GM18868 (cell line): ENCODE measurements around the gene ARPC2.

Source experiments
- ATAC-seq: cut with Tn5 transposase; IDR thresholded peaks from one replicate; pipeline ENCODE4 v1.9.1; 2021; ENCODE audit warnings: mild to moderate bottlenecking, moderate library complexity; ENCODE audit not compliant: unreplicated experiment

The ARPC2 gene

DNA sequence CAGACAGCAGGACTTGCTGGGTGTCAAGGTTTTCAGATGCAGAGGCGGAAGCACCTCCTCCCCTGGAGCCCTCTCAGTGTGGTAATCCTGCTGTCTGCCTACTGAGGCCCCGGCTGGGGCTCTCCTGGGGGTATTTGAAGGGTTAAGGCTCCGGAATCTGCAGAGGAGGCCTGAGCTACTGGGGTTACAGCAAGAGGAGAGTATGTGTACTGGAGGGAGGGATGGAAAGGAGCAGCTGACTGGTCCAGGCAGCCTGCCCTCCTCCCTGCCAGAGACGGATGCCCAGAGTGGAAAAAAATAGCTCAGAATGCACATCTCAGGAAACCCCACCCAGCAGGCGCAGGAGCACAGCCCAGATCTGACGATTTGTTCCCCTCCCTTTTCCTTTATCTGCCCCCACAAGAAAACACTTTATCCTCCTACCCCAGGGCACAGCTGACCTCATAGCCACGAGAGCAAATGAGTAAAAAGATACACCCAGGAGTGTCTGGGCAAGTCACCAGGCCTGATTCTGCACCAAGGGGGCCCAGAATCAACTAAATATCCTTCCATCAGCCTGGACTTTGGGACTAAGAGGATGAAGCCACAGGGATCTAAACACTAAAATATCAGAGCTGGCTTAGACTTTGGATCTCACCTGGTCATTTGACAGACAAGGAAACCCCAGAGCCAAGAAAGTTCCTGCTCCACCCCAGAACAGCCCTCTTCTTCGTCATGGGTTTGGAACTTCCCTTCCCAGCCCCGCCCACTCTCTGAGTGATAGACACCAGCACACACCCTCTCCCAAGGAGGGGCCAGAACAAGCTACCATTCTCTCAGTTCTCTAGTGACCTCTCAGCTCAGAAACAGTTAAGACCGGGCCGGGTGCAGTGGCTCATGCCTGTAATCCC, 69.8 kb downstream of the ARPC2 start:
- ATAC-seq = peak; percentile 68

DNA sequence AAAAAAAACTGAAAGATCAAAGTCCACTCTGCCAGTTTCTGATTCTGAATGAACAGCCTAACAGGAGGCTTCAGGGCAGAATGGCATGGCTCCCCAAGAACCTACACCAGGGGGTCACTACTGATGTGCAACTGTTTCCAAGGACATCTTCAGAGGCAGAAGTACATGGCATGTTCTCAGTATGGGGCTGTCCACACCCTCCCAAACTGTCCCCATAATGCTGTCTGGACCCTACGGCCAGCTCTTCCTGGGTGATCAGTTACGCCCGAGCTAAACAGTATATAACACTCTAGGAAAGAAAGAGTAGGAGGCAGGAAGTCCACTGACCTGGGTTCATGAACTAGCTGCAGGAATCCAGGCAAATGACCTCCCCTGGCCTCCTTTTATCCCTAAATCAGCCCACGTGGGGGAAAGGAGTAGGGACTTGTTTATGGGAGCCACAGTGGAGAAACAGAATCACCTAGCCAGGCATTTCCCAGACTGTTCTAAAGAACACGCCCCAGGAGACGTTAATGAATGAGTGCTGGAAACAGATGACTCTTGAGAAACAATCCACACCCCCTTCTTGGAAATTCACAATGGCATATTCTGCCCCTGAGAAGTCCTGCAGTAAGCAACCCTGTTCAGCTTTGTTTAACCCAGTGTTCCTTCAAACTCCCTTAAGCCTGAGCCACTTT, 72.8 kb downstream of the ARPC2 start:
- no peak for ATAC-seq

DNA sequence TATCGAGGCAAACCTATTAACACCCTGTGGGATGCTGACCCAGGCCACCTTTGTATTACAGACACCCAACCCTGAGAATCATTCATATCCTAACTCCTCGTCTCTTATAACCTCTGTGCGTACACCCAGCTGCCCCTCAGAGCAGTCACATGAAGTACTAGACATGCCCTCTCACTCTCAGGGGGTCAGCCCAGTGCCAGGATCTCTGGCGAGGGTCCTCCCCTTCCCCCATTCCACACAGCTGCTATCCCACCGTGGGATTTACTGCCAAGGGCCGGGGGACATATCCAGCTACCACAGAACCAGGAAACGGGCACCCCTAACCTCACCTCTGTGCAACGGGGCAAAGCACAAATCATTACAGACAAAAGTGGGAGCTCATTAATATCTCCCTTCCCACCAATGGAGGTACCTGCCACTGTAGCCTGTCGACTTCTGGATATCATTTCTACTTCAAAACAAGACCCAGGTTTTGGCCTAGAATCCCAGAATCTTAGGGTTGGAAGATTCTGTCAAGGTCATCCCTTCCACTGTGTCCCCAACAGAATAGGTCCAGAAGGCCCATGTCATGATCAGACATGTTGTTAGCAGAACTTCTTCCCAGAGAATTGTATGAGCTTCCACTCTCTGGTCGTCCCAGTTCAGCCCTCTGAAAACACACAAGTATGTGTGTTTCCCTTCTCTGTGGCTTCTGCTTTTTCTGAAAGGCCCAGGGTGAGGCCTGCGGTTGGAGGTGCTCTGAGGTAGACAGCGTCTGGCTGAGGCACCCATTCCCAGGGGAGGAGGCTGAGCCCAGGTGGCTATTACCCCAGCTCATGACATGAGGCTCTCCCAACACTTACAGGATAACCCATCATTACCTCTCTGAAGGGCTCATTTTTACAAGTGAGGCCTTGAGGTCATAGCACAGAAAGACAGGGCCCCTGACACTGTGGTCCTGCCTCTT, 73.6 kb downstream of the ARPC2 start:
- ATAC-seq = peak; percentile 59

DNA sequence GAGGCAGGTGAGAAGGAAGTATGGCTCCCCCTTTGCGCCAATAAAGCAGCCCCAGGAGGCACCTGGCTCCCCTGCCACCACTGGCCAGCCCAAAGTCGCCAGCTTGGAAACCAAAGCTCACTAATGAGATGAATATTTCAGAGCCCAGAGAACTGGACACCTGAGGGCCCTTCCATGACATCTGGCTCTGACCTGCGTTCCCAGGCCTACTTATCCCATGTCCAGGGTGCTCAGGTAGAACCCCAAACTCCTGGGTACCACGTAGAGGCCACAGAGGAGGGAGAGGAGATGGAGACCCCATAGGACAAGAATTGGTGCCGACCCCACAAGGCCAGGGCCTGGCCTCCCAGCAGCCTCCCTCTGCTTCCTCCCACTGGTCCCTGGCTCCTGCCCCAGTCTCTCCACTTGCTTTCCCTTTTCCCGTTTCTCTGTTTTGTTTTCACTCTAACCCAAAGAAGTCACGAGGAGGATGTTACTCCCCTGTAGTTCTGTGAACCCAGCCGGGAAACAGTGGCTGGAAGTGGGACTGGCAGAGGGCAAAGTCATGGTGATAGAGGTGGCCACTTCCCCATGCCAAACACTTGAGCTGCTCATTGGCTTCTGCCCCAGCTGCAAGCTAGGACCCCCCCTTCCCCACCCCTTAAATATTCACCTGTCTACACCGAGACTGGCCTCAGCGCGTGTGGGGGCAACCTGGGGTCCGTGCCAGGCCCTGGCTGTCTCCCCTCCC, 74.5 kb downstream of the ARPC2 start:
- ATAC-seq = no peak

DNA sequence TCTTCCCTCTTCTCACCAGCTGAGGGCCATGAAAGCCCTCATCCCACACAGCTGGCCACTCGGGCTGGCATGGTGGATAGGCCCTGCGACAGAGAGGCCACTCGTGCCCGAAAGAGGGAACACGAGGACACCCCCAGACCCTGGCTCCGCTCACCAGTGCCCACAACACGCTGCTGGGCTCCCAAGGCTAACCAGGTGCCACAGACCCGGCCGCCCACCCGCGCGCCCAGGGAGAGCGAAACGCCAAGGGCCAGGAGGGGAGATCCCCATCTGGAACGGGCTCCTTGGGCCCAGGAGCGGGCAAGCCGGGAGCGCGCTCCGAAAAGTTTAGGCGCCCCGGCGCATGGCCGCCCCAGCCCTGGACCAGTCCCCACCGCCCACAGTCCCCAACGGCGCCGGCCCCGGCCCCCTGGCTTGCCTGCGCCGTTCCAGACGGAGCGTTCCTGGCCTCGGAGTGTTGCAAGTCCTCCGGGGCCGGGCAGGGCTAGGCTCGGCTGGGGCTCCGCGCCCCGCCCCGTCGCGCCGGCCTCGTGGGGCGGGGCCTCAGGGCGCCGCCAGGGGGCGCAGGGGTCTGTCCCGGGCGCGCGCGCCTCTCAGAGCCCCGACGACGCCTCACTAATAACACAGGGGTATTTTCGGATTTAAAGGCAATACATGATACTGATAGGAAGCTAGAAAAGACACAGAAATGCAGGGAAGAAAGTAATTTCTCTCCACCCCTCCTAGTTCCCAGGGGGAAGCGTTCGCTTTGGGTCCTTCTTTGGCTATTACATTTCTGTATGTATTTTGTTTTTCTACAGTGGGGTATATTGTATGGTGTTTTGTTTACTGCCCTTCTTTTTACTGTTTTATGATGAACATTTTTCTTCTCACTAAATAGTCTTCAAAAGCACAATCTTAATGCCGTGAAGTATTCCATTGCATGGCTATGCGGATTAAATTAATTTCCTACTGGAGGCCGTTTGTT, 75.3 kb downstream of the ARPC2 start, which contains the start of gene TMBIM1:
Gene TMBIM1 (minus strand): TSS at position 456 of the 967 bp plus-strand sequence. CDS start 10,362 bp downstream, outside the sequence.
- peak; percentile 75 for ATAC-seq

DNA sequence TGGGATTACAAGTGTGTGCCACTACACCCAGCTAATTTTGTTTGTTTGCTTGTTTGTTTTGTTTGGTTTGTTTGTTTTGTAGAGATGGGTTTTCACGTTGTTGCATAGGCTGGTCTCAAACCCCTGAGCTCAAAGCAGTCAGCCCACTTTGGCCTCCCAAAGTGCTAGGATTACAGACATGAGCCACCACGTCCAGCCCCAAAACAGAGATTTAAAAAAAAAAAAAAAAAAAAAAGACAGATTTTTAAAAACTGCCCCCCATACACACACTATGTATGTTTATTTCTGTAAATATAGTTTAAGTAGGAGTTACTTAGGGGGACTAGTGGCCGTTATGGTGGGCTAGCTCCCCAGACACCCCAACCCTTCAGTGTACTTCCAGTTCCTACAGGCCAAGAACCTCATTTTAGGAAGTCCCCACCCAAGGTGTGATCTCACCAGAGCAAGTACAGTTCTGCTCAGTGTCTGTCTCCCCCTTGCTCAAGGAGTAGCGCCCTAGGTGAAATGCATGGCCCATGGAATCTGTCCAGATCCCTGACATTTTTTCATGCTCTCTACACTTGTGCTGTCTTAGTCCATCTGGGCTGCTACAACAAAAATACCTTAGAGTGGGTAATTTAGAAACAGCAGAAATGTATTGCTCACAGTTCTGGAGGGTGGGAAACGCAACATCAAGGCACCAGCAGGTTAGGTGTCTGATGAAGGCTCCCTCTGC, 76.9 kb downstream of the ARPC2 start:
- no peak for ATAC-seq

DNA sequence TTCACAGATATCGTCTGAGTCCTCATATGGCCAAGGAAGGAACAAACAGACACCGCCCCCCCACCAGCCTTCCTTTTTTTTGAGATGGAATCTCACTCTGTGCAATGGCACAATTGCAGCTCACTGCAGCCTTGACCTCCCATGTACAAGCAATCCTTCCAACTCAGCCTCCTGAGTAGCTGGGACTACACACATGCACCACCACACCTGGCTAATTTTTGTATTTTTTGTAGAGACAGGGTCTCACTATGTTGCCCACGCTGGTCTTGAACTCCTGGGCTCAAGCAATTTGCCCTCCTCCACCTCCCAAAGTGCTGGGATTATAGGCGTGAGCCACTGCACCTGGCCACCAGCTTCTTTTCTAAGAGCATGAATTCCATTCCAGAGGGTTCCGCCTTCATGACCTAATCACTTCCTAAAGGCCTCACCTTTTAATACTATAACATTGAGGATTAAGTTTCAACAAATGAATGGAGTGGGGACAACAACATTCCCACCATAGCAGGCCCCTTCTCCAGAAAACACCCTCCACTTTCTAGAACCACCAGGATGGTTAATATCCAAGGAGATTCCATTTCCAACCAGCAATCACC, 77.5 kb downstream of the ARPC2 start:
- ATAC-seq = no peak

DNA sequence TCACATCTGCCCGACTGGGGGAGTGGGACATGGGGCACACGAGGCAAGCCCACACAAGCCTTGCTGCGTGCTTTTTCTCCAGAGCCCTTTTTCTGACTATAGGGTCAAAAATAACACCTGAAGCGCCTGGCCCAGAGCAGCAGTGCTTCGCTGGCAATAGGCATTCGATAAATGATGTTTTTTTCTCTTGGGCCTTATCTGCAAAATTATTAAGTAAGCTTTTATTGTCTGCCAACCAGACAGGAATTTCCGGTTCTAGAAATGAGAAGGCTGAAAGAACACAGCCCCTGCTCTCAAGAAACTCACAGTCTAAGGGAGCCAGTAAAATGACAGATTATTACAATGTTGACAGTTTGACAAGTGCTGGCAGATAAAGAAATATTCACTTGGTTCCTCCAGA, 78.0 kb downstream of the ARPC2 start:
- no peak for ATAC-seq

DNA sequence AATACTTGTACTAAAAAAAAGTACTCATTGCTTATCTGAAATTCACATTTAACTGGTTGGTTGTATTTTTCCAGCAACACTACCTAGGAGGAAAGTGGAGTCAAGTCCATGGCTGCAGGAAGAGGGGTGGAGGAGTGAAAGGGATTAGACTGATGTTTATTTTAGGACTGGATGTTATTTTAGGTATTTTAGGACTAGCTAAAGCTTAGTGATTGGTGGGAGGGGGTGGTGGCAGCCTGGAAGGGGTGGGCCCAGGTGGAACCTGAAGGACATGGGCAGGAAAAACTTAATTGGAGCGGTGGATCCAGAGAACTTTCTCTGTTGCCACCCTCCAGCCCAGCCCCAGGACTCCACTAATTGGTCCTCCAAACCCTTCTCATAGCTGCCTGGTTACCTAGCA, 79.2 kb downstream of the ARPC2 start:
- ATAC-seq = no peak

DNA sequence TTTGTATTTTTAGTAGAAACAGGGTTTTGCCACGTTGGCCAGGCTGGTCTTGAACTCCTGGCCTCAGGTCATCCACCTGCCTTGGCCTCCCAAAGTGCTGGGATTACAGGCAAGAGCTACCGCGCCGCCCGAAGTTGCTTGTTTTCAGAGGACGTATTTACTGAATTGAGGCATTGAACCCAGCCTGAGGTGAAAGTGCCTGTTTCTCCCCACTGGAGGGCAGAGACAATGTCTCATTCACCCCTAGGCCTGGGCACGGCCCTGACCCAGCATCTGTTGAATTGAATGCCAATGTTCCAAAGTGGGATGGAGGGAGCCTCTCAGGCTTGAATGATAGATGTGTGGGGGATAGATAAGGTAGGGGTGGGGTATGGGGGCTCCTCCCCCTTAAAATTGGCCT, 79.9 kb downstream of the ARPC2 start:
- no peak for ATAC-seq

DNA sequence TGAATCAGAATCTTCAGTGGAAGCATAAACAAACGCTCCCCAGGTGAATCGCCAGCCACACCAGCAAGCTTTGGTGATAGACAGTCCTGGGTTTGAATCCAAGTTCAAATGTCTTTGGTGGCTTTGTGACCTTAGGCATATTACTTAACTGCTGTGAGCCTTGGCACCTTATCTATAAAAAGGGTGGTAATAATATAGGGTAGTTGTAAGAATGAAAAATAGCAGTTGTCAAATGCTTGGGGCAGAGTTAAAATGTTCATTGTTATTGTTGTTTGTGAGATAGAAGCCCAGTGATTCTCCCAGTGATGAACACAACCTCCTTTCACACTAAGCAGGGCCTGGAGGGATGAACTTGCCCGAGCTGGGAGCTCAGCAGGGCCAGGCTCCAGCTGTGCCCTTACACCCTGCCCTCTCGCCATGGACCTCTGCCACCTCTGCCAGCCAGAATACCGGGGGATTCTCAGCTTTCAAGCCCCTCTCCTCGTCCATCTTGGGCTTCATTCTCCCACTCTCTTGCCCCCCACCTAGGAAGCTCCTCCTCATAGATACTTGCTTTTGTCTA, 81.4 kb downstream of the ARPC2 start:
- ATAC-seq = no peak

DNA sequence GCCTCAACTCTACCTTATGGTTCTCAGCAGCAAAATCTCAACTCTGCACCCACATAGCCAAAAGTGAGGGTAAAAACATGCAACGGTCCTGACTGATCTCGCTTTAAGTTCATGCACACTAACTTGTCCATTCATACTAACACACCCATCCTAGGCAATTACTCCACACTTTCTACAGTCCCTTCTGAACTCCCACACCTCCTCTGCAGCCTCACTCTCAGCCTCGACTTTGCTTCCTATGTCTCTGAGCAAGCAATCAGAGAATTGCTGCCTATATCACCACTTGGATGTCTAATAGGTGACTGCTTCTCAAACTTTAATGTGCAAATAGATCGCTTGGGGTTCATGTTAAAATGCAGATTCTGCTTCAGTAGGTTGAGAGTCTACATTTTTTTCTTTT, 83.2 kb downstream of the ARPC2 start:
- ATAC-seq = no peak

DNA sequence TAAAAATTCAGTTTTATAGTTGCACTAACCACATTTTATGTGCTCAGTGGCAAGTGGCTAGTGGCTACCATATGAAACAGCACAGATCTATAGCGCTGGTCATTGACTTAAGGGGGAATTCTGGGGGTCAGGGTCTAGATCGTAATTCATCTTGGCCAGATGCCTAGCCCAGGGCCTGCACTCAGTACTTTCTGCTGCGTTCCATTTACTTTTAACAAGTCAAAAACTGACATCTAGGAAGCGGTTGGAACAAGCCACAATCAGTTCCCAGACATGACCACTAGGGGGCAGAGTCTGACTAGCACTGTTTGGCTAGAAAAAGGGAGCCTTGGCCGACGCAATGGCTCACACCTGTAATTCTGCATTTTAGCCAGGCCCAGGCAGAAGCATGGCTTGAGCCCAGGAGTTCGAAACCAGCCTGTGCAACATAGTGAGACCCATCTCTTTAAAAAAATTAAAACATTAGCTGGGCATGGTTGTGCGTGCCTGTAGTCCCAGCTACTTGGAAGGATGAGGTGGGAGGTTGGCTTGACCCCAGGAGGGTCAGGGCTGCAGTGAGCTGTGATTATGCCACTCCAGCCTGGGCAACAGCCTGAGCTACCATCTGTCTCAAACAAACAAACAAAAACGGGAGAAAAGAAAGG, 84.3 kb downstream of the ARPC2 start:
- peak; percentile 78 for ATAC-seq
